Lower leg skin (tissue), 4 donors: ENCODE data around the gene BLTP1. TPM values are rescaled to one million over a fixed set of nuclear protein-coding genes. Genes with fewer than 3 reads are reported as not detected.

Source experiments
- DNase-seq, 2 donors: peaks; one replicate each; pipeline ENCODE4 v3.0.0-alpha.2; 2019; ENCODE audit warnings: low spot score in 2 of 2
- H3K4me3 ChIP-seq: fragments of 200-600 bp; sonication (generic); 2 replicates; pipeline ENCODE4 v1.5.1; 2017; ENCODE audit warnings: mild to moderate bottlenecking, low read depth; ENCODE audit not compliant: poor library complexity, severe bottlenecking
- POLR2A ChIP-seq, 2 donors: fragments of 450-650 bp; IDR thresholded peaks; one replicate each; pipeline ENCODE4 v1.6.1; 2016 to 2017; ENCODE audit warnings: antibody characterized with exemption in 2 of 2, mild to moderate bottlenecking in 1 of 2, moderate library complexity in 1 of 2
- WGBS, 2 donors: methylation state at CpG; one replicate each; pipeline ENCODE4 v1.1.5; 2018; 5-methylcytosine and 5-hydroxymethylcytosine counted together
- intact Hi-C: fragments of 100-400 bp; cut with DNase I; formaldehyde crosslinking; loops from one replicate; pipeline ENCODE4 v1.15.0; 2023; ENCODE audit warnings: low total_unique reads
- total RNA-seq, 4 donors: library from RNA; depleted of rRNA; stranded (reverse); fragments of >200 nt; gene quantifications; one replicate each; pipeline ENCODE4 v1.1.0, GENCODE V29; 2016
- TF ChIP-seq, protein P1 (sequence below), 3 donors: fragments of 450-650 bp; IDR thresholded peaks; one replicate each; pipeline ENCODE4 v1.5.1; 2016; ENCODE audit warnings: antibody characterized with exemption in 3 of 3, mild to moderate bottlenecking in 3 of 3, moderate library complexity in 2 of 3

The BLTP1 gene
- total RNA-seq, 4 donors from 2014 or later = 56.6 to 92.5 (median 72.8) TPM

DNA sequence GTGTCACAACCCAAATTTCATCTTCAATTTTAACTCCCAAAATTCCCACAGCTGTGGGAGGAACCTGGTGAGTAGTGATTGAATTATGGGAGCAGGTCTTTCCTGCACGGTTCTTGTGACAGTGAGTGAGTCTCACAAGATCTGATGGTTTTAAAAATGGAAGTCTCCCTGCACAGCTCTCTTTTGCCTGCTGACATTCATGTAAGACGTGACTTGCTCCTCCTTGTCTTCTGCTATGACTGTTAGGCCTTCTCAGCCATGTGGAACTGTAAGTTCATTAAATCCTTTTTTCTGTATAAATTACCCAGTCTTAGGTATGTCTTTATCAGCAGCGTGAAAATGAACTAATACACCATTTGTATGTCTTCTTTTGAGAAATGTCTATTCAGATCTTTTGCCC, 13.0 kb upstream of the BLTP1 start:
- intact Hi-C loops = no loop called here
- TF ChIP-seq POLR2A (IDR thresholded peaks at IDR 0.05) = no peak
- TF ChIP-seq, protein P1, sequence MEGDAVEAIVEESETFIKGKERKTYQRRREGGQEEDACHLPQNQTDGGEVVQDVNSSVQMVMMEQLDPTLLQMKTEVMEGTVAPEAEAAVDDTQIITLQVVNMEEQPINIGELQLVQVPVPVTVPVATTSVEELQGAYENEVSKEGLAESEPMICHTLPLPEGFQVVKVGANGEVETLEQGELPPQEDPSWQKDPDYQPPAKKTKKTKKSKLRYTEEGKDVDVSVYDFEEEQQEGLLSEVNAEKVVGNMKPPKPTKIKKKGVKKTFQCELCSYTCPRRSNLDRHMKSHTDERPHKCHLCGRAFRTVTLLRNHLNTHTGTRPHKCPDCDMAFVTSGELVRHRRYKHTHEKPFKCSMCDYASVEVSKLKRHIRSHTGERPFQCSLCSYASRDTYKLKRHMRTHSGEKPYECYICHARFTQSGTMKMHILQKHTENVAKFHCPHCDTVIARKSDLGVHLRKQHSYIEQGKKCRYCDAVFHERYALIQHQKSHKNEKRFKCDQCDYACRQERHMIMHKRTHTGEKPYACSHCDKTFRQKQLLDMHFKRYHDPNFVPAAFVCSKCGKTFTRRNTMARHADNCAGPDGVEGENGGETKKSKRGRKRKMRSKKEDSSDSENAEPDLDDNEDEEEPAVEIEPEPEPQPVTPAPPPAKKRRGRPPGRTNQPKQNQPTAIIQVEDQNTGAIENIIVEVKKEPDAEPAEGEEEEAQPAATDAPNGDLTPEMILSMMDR (IDR thresholded peaks at IDR 0.05) = no peak
- no peak overlapping the region for H3K4me3 ChIP-seq
- WGBS, 2 donors = 83 to 86% methylated on average over 3 of the region's 3 CpGs
- no peak for DNase-seq

- no peak overlapping the region for H3K4me3 ChIP-seq
- no peak for DNase-seq
- WGBS, 2 donors = 91 to 92% methylated on average over 5 of the region's 5 CpGs
- no peak for TF ChIP-seq POLR2A (IDR thresholded peaks at IDR 0.05)
- TF ChIP-seq, protein P1 (IDR thresholded peaks at IDR 0.05) = no peak
- intact Hi-C loops = no loop called here
Observed at GRCh38 chr4:122140834-122141233, 11.3 kb upstream of the BLTP1 start.

- no peak for DNase-seq
- TF ChIP-seq, protein P1 (IDR thresholded peaks at IDR 0.05) = no peak
- TF ChIP-seq POLR2A (IDR thresholded peaks at IDR 0.05) = no peak
- 78 to 88% methylated on average over 1 of the region's 1 CpG for WGBS, 2 donors
- intact Hi-C loops = no loop called here
- H3K4me3 ChIP-seq = no peak overlapping the region
Observed at GRCh38 chr4:122142687-122143086, 9.4 kb upstream of the BLTP1 start.

- intact Hi-C loops = no loop called here
- WGBS, 2 donors = 93% methylated on average over 4 of the region's 4 CpGs
Observed at GRCh38 chr4:122146652-122147051, 5.5 kb upstream of the BLTP1 start.

DNA sequence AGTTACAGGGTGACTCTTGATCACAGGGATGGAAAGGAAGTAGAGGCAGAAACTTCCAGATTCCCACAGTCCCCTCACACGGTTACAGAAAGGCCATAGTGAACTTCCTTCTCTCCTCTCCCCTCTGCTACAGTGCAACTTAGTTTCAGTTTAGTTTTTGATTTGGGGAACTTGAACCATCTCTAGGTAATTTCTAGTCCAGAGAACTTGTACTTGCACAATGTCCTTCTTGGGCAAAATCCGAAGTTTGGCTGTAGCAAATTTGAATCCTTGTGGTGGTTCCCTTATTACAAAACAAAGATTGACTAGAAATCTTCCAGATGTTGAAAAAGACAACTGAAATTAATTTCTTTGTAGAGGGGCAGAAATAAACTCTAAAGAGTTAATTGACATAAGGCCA, 1.2 kb upstream of the BLTP1 start:
- intact Hi-C loops = no loop called here

More at GRCh38 chr4:122146652-122147051, 5.5 kb upstream of the BLTP1 start:
- no peak for DNase-seq
- H3K4me3 ChIP-seq = no peak overlapping the region
- no peak for TF ChIP-seq POLR2A (IDR thresholded peaks at IDR 0.05)
- TF ChIP-seq, protein P1 (IDR thresholded peaks at IDR 0.05) = no peak

More for the DNA sequence above, 1.2 kb upstream of the BLTP1 start:
- TF ChIP-seq, protein P1 (IDR thresholded peaks at IDR 0.05) = no peak
- no peak for TF ChIP-seq POLR2A (IDR thresholded peaks at IDR 0.05)
- WGBS, 2 donors = 62 to 71% methylated on average over 2 of the region's 2 CpGs
- no peak overlapping the region for H3K4me3 ChIP-seq
- no peak for DNase-seq
